Stimulated activated CD4-positive, alpha-beta T cell treated with anti-CD3 and anti-CD28 coated beads, Interleukin-2, amount 100 ng/mL, for 4 hours (primary cell): ENCODE results near the gene SRRT.
"Not testable (repeated sequence)": the region's sequence is repeated elsewhere in the genome, so short reads cannot be mapped to it uniquely, and the experiment has no call there.

ENCODE experiments used
- DNase-seq: peaks from one replicate; pipeline ENCODE4 v3.0.0-alpha.2; 2020; ENCODE audit warnings: low read depth

SRRT gene

DNA sequence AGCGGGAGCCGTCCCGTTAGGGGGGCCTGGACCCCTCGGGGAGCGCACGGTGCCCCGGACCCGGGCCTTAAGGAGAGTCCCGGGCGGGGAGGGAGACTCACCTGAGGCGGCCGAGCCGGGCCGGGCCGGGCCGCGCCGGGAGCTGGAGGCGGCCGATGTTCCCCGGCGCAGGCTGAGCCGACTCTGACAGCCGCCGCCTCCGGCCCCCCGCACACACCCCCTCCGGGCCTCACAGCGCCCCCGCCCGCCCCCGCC, 20.7 kb downstream of the SRRT start, which contains the start of gene ACHE:
Gene ACHE (minus strand): TSS at position 188 of the 255 bp plus-strand sequence. CDS start 1,656 bp downstream, outside the sequence.
- DNase-seq: no peak

DNA sequence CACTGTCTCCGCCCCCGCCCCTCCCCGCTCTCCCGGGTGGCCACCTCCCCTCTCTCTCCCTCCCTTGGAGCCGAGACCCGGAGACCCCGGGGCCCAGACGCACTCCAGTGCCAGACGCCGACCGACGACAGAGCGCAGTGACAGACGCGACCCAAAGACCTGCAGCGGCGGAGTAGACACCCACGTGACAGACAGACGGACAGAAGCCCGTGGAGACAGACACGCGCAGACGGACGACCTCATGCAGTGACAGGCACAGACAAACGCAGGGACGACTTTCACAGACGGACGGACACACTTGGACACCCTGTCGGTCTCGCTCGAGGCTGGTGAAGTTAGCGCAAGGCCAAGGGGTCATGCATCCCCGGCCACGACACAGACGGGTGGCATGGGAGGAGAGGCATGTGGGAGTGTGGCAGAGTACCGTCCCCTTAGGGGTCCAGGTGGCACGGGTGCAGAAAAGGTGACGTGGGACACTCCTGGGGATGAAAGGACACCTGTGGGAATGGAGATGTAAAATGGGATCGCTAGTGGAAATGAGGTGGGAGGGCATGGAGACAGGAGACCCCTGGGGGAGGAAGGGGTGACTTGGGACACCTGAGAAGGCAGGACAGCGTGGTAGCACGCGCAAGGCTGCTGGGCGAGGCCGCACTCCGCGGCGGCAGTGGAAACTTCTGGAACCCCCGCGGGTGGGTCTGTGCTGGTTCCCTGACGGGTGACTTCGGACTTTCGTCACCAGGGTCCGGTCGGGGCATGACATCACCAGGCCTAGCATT, 21.2 kb downstream of the SRRT start:
- no peak for DNase-seq

DNA sequence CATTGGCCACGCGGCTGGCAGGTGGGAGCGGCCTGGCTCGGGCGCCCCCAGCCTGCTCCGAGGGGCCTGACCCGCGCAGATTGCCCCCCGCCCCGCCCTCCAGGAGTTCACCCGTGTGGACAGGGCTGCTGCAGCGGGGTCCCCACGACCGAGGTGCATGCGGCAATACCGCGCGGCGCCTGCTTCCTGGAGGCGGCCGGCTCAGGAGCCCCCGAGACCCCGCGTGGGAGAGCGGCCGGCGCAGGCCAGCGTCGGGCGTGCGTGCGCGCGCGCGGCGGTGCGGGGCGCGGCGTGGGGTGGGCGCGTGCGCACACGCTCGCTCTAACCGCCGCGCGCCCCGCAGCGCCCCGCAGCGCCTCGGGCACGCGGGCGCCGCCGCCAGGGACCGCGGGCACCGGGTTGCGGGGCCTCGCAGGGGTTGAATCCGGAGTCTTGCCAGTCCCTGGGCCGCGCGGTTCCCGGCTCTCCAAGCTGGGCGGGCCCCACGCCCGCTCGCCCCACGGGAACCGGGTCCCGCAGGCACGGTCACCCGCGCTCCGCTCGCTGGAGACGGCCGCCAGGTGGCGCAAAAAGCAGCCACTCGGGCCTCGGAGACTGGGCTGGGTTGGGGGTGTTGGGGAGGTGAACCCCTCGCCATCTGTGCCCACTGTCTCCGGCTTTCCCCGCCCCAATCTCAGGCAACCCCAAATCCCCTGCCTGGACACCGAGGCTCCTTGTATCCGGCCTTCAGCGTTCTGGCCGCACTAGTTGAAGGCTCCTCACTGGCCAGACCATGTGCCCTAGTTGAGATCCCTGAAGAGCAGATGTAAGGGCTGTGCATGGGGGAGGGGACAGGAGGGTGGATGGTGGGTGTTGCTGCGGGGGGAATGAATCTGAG, 22.1 kb downstream of the SRRT start:
- peak; percentile 51 for DNase-seq

DNA sequence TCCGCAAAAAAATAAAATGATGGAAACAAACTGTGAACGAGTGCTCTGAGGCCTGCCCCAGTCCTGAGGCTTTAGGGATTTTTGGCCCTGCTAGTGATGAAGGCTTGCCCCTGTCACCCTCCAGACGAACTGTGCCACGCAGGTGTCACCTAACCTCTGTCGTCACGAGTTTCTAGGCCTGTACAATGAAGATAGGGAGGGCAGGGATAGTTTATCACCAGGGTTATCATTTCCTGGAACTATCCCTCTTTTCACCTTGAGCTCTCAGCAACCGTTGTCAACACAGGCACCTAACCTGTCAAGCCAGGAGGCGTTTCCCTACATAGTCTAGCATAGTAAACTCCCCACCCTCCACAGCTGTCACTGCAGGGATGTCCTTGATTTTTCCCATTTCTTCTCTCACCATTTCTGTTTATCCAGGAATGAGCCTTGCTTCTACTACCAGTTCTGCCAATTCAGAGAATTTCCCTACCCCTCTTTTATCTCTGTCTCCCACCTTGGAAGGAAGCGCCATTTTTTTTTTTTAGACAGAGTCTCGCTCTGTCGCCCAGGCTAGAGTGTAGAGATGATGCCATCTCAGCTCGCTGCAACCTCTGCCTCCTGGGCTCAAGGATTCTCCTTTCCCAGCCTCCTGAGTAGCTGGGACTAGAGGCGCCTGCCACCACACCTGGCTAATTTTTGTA, 23.0 kb downstream of the SRRT start:
- no peak for DNase-seq

- no peak for DNase-seq
Observed at GRCh38 chr7:100899432-100899831, 24.5 kb downstream of the SRRT start.

GRCh38 chr7:100900978-100901377, 26.1 kb downstream of the SRRT start:
- no peak for DNase-seq

GRCh38 chr7:100901921-100902332, 27.0 kb downstream of the SRRT start:
- DNase-seq: no peak

GRCh38 chr7:100902638-100903037, 27.7 kb downstream of the SRRT start:
- DNase-seq: no peak

DNA sequence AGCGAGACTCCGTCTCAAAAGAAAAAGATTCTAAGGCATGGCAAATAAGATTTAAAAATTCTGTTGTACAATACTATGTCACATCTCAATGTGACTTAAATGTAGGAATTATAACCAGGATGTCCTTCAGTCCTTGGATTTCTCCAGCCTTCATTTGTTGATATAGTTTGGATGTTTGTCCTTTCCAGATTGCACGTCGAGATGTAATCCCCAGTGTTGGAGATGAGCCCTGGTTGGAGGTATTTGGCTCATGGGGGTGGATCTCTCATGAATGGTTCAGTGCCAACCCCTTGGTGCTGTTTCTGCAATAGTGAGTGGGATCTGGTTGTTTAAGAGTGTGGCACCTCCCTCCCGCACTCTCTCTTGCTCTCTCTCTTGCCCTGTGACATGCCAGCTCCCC, 33.6 kb downstream of the SRRT start:
- DNase-seq: no peak

DNA sequence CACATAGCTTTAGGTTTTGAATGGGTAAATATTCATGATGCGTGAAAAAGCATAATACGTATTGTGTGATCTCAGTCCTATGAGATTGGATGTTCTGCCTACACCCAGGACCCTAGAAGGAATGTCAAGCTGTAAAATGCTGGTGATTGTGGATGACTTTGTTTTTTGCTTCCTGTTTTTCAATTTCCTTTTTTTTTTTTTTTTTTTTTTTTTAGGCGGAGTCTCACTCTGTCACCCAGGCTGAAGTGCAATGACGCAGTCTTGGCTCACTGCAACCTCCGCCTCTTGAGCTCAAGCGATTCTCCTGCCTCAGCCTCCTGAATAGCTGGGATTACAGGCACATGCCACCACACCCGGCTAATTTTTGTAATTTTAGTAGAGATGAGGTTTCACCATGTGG, 35.5 kb downstream of the SRRT start:
- DNase-seq: not testable (repeated sequence)

DNA sequence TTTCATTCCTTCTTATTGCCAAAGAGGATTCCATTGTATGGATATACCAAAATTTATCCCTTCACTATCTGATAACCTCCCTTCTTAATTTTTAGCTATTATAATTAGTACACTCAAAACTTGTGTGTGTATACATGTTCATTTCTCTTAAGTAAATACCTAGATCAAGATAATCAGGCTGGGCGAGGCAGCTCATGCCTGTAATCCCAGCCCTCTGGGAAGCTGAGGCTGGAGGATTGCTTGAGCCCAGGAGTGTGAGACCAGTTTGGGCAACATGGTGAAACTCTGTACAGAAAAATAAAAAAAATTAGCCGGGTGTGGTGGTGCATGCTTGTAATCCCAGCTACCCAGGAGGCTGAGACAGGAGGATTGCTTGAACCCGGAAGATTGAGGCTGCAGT, 36.6 kb downstream of the SRRT start:
- DNase-seq: no peak

DNA sequence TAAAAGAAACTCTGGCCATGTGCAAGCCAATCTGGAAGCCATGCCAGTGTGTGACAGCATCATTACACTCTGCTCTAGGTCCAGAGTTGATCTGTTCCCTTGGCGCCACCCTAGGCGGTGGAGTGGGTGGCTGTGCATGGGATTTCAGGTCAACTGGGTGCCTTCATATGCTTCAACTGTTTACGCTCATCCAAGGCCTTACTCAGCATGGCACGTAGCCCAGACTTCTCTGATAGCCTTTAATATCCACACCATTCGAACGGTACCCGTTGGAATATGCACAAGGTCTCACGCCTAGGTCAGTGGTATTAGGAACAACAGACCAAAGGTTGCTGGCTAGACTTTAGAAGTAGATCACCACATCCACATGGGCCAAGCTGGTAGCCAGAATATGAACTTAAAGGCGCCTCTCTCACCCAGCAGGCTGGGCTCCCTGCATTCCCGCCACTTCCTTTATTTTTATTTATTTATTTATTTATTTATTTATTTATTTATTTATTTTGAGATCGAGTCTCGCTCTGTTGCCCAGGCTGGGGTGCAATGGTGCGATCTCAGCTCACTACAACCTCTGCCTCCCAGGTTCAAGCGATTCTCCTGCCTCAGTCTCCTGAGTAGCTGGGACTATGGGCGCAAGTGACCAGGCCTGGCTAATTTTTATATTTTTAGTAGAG, 39.4 kb downstream of the SRRT start:
- DNase-seq: no peak

GRCh38 chr7:100914879-100915447, 40.1 kb downstream of the SRRT start:
- no peak for DNase-seq

DNA sequence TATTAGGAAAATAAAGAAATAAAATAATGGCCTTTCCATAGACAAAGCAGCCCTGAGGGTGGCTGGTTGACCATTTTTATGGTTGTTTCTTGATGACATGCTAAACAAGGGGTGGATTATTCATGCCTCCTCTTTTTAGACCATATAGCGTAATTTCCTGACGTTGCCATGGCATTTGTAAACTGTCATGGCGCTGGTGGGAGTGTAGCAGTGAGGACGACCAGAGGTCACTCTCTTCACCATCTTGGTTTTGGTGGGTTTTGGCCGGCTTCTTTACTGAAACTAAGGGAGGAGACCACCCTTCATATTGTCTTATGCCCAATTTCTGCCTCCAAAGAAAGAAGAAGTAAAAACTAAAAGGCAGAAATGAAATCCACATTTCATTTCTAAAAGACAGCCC, 44.4 kb downstream of the SRRT start:
- DNase-seq: not testable (repeated sequence)

- DNase-seq: not testable (repeated sequence)
Observed at GRCh38 chr7:100919779-100920437, 45.0 kb downstream of the SRRT start.

DNA sequence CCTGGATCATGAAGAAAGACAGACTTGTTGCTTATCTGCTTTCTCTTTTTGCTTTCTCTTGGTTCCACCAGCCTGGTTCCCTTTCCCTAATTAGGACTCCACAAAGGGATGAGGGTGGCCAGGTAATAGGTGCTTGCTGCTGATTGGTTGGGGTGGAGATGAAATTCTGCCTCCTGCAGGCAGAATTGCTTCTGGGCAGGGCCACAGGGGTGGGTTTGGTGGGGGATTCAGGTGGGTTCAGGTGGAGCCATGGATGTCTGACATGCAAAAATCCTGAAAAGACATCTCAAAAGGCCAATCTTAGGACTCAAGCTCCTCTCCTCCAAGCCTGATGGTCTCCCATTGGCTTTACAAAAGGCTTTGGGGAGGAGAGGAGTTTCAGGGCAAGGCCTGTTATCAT, 46.1 kb downstream of the SRRT start:
- no peak for DNase-seq

DNA sequence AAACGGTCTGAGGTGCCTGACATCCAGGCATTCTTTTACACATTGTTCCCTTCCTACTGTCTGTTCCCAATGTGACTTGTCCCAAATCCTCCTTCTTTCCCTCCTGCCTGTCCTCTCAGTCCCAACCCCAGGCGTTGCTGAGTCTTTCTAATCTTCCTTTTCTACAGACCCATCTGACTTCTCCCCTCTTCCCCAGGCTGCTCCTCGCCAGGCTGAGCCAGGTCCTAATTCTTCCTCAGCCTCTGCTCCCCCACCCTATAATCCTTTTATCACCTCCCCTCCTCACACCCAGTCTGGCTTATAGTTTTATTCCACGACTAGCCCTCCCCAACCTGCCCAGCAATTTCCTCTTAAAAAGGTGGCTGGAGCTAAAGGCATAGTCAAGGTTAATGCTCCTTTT, 48.7 kb downstream of the SRRT start:
- DNase-seq: not testable (repeated sequence)

DNA sequence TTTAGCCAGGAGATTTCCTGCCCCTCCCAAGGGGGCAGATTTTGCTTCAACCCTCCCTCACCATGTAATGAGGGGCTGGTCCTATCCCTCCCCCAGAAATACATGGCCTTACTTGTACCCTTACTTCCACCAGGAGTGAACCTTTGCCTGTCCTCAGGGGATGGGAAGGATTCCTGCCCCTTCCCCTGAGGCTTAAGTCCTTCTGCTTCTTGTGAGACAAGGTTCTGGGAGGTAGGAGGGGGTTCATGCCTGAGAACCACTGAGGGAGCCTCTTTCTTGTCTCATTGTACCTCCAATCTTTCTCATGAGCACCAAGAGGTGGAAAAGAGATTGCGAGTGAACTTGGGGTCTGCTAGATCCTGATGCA, 54.9 kb downstream of the SRRT start:
- DNase-seq: no peak

DNA sequence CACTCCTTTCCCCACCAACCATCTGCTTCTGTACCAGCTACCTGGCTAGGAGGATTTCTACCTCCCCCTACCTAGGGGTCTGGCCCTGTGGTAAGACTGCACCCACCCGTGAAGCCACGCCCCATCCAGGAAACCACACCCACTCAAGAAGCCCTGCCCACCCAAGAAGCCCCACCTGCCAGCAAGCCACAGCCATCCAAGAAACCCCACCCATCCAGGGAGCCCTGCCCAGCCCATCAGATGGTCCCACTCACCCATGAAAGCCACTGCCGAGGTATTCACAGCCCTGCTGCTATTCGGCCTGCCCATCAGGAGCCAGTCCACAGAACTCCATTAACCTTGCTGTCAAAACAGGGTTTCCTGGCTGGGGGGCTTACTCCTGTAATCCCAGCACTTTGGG, 58.8 kb downstream of the SRRT start:
- DNase-seq: no peak

DNA sequence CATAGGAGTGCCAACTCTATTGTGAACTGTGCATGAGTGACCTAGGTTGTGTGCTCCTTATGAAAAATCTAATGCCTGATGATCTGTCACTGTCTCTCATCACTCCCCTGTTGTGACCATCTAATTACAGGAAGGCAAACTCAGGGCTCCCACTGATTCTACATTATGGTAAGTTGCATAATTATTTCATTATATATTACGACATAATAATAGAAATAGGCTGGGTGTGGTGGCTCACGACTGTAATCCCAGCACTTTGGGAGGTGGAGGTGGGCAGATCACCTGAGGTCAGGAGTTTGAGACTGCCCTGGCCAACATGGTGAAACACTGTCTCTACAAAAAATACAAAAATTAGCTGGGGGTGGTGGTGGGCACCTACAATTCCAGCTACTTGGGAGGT, 60.5 kb downstream of the SRRT start:
- DNase-seq: not testable (repeated sequence)

DNA sequence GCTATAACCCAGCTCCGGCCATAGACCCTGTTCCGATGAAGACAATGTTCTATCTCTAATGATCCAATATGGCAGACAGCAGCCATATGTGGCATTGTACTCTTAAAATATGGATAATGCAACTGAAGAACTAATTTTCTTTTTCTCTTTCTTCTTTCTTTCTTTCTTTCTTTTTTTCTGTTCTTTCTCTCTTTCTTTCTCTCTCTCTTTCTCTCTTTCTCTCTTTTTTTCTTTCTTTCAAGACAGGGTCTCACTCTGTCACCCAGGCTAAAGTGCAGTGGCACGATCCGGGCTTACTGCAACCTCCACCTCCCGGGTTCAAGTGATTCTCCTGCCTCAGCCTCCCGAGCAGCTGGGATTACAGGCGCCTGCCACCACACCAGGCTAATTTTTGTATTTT, 61.3 kb downstream of the SRRT start:
- not testable (repeated sequence) for DNase-seq
